Sigmoid colon (tissue), 7 donors: ENCODE results near the gene EFCAB8. TPM values are rescaled to one million over a fixed set of nuclear protein-coding genes. Genes with fewer than 3 reads are reported as not detected.

Experiments
- DNase-seq: peaks from one replicate; pipeline ENCODE4 v3.0.0-alpha.2; 2019
- H3K27ac ChIP-seq, 4 donors: fragments of 200-600 bp; sonication (generic); one replicate each; pipeline ENCODE4 v1.5.1; 2016 to 2019; ENCODE audit warnings: mild to moderate bottlenecking in 1 of 4
- H3K27me3 ChIP-seq, 3 donors: fragments of 200-600 bp; sonication (generic); one replicate each; pipeline ENCODE4 v1.5.1; 2019; ENCODE audit warnings: mild to moderate bottlenecking in 1 of 3
- H3K36me3 ChIP-seq, 4 donors: fragments of 200-600 bp; sonication (generic); one replicate each; pipeline ENCODE4 v1.5.1; 2016 to 2019
- H3K4me1 ChIP-seq, 4 donors: fragments of 200-600 bp; sonication (generic); one replicate each; pipeline ENCODE4 v1.5.1; 2017 to 2019
- H3K4me3 ChIP-seq, 4 donors: fragments of 200-600 bp; sonication (generic); one replicate each; pipeline ENCODE4 v1.5.1; 2017 to 2019; ENCODE audit warnings: mild to moderate bottlenecking in 2 of 4, moderate library complexity in 1 of 4
- H3K9me3 ChIP-seq, 4 donors: fragments of 200-600 bp in 3 of 4; sonication (generic) in 3 of 4; one replicate each; pipeline versions ENCODE4 v1.5.1 to v1.6.1; 2013 to 2019
- CTCF ChIP-seq, 4 experiments: fragments of 450-650 bp in 3 of 4; fragments of 200-600 bp in 1 of 4; IDR thresholded peaks; one replicate each; pipeline ENCODE4 v1.5.1; 2016 to 2019; ENCODE audit warnings: antibody characterized with exemption in 4 of 4, mild to moderate bottlenecking in 3 of 4, moderate library complexity in 2 of 4
- EP300 ChIP-seq, 4 donors: sonication (generic); formaldehyde crosslinking; IDR thresholded peaks; one replicate each; pipeline ENCODE4 v1.6.1; 2017; ENCODE audit warnings: antibody characterized with exemption in 4 of 4
- POLR2A ChIP-seq, 2 donors: fragments of 450-650 bp; IDR thresholded peaks; one replicate each; pipeline ENCODE4 v1.6.1; 2016; ENCODE audit warnings: antibody characterized with exemption in 2 of 2, mild to moderate bottlenecking in 2 of 2, moderate library complexity in 2 of 2
- POLR2AphosphoS5 ChIP-seq, 4 donors: sonication (generic); formaldehyde crosslinking; IDR thresholded peaks; one replicate each; pipeline ENCODE4 v1.6.1; 2017; ENCODE audit warnings: antibody characterized with exemption in 4 of 4
- WGBS, 2 donors: extraction: QIAGEN DNeasy Blood & Tissue Kit; methylation state at CpG; one replicate each; pipeline ENCODE4 v1.1.7; 2013; 5-methylcytosine and 5-hydroxymethylcytosine counted together
- intact Hi-C: fragments of 100-400 bp; cut with DNase I; formaldehyde crosslinking; loops from one replicate; pipeline ENCODE4 v1.15.1; 2023
- polyA plus RNA-seq, 3 donors: library from polyadenylated mRNA; stranded (reverse); fragments of 200-250 nt; gene quantifications; one replicate each; pipeline ENCODE4 v1.2.3, GENCODE V29; 2013
- total RNA-seq, 4 donors: library from RNA; depleted of rRNA; stranded (reverse); fragments of >200 nt; gene quantifications; one replicate each; pipeline ENCODE4 v1.1.0, GENCODE V29; 2016
- donor health status: healthy with polysubstance abuse.
- donor health status: Bipolar disorder and iron deficiency.
- donor health status: healthy.

Gene EFCAB8, protein sequence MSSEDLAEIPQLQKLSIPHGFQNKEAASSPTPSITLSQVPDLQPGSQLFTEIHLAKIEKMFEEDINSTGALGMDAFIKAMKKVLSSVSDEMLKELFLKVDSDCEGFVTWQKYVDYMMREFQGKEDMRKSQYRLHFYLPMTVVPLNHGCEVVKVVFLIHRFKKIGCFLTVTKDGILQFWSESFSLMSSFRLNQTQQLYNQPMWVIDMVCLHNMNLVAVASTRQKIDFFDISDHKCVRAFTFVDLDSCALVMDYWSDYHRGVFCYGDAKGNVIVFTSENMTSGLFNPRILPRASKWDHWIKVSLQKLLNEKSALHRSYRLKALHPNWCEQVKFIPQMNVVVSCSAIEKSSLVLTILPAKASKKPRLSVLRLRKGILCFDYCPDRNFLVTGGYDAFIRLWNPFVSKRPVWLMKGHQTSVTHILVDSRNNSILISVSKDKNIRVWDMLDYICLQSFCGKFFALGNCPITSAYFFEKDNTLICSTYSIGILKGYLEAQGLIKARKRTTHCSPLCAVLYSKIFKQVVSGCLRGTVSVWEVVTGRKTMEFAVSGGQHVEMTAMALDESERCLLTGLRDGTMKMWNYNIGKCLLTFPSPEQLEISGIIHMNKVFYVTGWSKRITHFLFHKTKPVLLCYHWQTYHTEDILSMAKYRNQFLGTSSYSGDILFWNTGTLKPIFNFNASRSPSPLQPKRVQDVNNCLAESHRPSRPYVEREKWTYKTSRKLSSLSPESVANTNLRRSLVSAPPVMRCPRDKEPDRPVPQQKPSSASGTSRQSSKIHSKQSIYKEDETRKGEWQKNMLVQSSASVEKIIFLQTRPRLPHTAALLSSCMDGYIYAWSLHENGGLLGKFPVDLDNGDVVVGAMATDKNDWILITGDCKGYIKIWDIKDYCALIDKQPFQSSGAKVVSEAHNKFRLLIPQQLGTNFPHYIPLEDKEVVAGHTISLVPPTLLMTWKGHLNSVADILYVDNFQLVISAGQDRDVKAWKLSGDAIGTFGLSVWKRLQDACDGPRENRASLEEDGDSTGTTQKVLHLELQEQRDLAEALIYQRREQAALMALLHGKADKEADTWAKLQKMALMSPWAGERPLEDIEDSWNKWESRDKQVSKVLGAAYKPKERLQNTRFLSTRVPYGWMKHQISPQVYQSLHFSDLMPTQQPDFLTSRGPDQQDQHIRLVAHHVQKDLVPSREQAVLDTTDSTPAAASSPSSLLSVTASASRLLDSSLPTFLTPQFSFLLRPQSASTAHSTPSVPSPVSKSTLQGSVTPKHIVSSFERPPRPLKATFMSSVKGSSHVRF
- total RNA-seq (under 1 TPM in 3 of 4 donors, not detected in 1; 0.49 to 0.83 (median 0.71) TPM), polyA plus RNA-seq (under 1 TPM in 1 of 3 donors, not detected in 2; 0.06 TPM)

GRCh38 chr20:32858701-32859372 lies at the start of gene EFCAB8:
Gene EFCAB8 (plus strand): TSS chr20:32858923. CDS start chr20:32863793, 4,870 bp downstream.
- Histone ChIP-seq H3K36me3 (peaks cover 0 to 36% (median 5%) of the 10 kb centered on the region in 4 donors), H3K4me1 (peaks cover 0 to 4% (median 0%) of the 10 kb centered on the region in 4 donors), H3K9me3 (no peaks in the 10 kb centered on the region), H3K27me3 (no peaks in the 10 kb centered on the region), H3K4me3 (no peak within 1 kb of the TSS), H3K27ac (no peak within 1 kb of the TSS)
- TF ChIP-seq POLR2AphosphoS5 (IDR thresholded peaks at IDR 0.05) = no peak
- TF ChIP-seq CTCF (IDR thresholded peaks at IDR 0.05) = no peak
- no peak for DNase-seq
- intact Hi-C loops = no loop called here
- WGBS, 2 donors = 84 to 86% methylated on average over 8 of the region's 8 CpGs

DNA sequence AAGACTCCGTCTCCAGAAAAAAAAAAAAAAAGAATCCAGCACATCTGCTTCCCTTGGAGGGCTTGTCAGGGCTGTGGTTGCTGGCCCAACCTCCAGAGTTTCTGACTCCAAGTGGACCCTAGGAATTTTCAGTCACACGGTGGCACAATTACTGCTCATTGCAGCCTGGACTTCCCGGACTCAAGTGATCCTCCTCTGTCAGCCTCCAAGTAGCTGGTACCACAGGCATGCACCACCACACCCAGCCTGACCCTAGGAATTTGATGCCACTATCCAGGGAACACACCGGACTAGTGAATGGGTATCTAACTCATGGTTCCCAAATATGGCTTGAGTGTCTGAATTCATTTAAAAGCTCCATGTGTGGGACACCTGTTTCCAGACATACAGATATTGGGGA lies 48.8 kb upstream of the EFCAB8 start:
- Histone ChIP-seq H3K4me1 (no peaks in the 10 kb centered on the region), H3K27ac (no peak overlapping the region), H3K27me3 (no peaks in the 10 kb centered on the region), H3K4me3 (no peak overlapping the region), H3K36me3 (no peaks in the 10 kb centered on the region), H3K9me3 (no peaks in the 10 kb centered on the region)
- WGBS, 2 donors = 95 to 98% methylated on average over 4 of the region's 4 CpGs
- intact Hi-C loops = no loop called here
- TF ChIP-seq CTCF (IDR thresholded peaks at IDR 0.05) (no peak), POLR2AphosphoS5 (IDR thresholded peaks at IDR 0.05) (no peak), EP300 (IDR thresholded peaks at IDR 0.05) (no peak), POLR2A (IDR thresholded peaks at IDR 0.05) (no peak)
- no peak for DNase-seq

DNA sequence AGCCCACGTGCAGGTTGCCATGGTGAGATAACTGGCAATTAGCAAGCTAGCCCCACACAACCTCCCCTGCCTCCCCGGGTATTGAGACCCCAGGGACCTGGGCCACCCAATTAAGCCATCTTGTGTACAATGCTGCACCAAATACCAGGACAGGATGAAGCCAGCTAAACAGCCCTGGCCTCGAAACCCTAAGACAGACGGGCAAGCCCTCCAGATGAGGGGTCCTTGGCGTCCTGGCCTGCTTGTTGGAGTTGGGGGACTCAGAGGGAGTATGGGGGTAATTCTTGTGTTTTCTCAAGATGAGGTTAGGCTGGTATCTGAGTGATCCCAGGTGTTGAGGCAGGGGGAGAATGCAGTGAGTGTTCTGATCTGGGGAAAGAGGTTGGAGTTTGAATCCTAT lies 47.8 kb upstream of the EFCAB8 start:
- no peaks in the 10 kb centered on the region for H3K4me1 ChIP-seq
- 91 to 93% methylated on average over 5 of the region's 5 CpGs for WGBS, 2 donors
- DNase-seq = no peak
- H3K9me3 ChIP-seq = no peaks in the 10 kb centered on the region
- no peaks in the 10 kb centered on the region for H3K36me3 ChIP-seq
- intact Hi-C loops = no loop called here
- H3K27me3 ChIP-seq = no peaks in the 10 kb centered on the region
- no peak for TF ChIP-seq POLR2AphosphoS5 (IDR thresholded peaks at IDR 0.05)
- TF ChIP-seq CTCF (IDR thresholded peaks at IDR 0.05) = no peak
- TF ChIP-seq EP300 (IDR thresholded peaks at IDR 0.05) = no peak
- no peak for TF ChIP-seq POLR2A (IDR thresholded peaks at IDR 0.05)
- no peak overlapping the region for H3K27ac ChIP-seq
- no peak overlapping the region for H3K4me3 ChIP-seq

DNA sequence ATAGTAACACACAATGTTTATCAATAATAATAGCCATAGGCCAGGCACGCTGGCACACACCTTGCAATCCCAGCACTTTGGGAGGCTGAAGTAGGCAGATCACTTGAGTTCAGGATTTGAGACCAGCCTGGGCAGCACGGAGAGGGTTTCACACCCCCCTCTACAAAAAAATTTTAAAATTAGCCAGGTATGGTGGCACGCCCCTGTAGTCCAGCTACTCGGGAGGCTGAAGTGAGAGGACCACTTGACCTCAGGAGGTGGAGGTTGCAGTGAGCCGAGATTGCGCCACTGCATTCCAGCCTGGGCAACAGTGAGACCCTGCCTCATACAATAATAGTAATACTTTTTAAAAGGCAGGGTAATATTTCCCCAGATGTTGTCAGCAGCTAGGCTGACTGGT lies 46.8 kb upstream of the EFCAB8 start:
- Histone ChIP-seq H3K4me3 (no peak overlapping the region), H3K36me3 (no peaks in the 10 kb centered on the region), H3K27ac (no peak overlapping the region), H3K27me3 (no peaks in the 10 kb centered on the region), H3K9me3 (no peaks in the 10 kb centered on the region), H3K4me1 (no peaks in the 10 kb centered on the region)
- TF ChIP-seq POLR2AphosphoS5 (IDR thresholded peaks at IDR 0.05) = no peak
- intact Hi-C loops = no loop called here
- no peak for DNase-seq
- 85 to 92% methylated on average over 6 of the region's 6 CpGs for WGBS, 2 donors
